RWPE1 (cell line): ENCODE data around the gene NFAT5.
"Not testable (repeated sequence)": the region's sequence is repeated elsewhere in the genome, so short reads cannot be mapped to it uniquely, and the experiment has no call there.

Experiments used
- CTCF ChIA-PET: fragments of 350-600 bp; sonication (Branson Sonifier 250); formaldehyde crosslinking; extraction: SDS; loops from one replicate; lab custom pipeline; 2021; lab: Yijun Ruan, JAX
- POLR2A ChIA-PET: fragments of 400-600 bp; formaldehyde crosslinking; extraction: SDS; loops from one replicate; lab custom pipeline; 2020; ENCODE audit warnings: antibody characterized with exemption; ENCODE audit not compliant: low non-redundant PET; lab: Yijun Ruan, JAX
- DNase-seq: peaks from one replicate; pipeline ENCODE4 v3.0.0; 2012; ENCODE audit warnings: low spot score
- H3K27ac ChIP-seq: fragments of 450-650 bp; 2 replicates; pipeline ENCODE4 v1.5.1; 2017
- CTCF ChIP-seq: fragments of 450-650 bp; conservative IDR thresholded peaks from 2 replicates; pipeline ENCODE4 v1.5.1; 2017; ENCODE audit warnings: low read depth, mild to moderate bottlenecking

NFAT5 gene

GRCh38 chr16:69563605-69564580, 1.9 kb upstream of the NFAT5 start:
- H3K27ac ChIP-seq, result peak overlapping the region; percentile 46
- peak; percentile 23 for DNase-seq
- CTCF ChIA-PET, result interaction anchor here (0.7 to 0.8 kb wide), 2 partner anchors 20 to 49 kb away, joined by 3 read pairs; no protein-coding TSS in a partner anchor
- POLR2A ChIA-PET, result no interaction called here
- no peak for TF ChIP-seq CTCF

- H3K27ac ChIP-seq, result peak overlapping the region; percentile 97
- no peak for TF ChIP-seq CTCF
- DNase-seq, result no peak
- POLR2A ChIA-PET, result no interaction called here
- CTCF ChIA-PET, result interaction anchor here (0.6 kb wide), 1 partner anchor 14 kb away, joined by 3 read pairs; no protein-coding TSS in a partner anchor
These were observed 708 bp upstream of the NFAT5 start for GRCh38 chr16:69564845-69565670.

GRCh38 chr16:69566240-69566980, 644 bp downstream of the NFAT5 start:
- POLR2A ChIA-PET, result interaction anchor here (1.4 kb wide), 1 partner anchor 37 kb away, joined by 7 read pairs; no protein-coding TSS in a partner anchor
- CTCF ChIA-PET, result interaction anchor here (1.5 kb wide), 1 partner anchor 170 kb away, joined by 5 read pairs; no protein-coding TSS in a partner anchor
- DNase-seq, result peak; percentile 59
- no peak for TF ChIP-seq CTCF
- H3K27ac ChIP-seq, result peak overlapping the region; percentile 97

GRCh38 chr16:69566981-69567680, 1.4 kb downstream of the NFAT5 start:
- ChIA-PET CTCF (interaction anchor here (0.7 to 1.5 kb wide), 2 partner anchors 86 to 171 kb away, joined by 5 to 8 read pairs; no protein-coding TSS in a partner anchor), POLR2A (interaction anchor here (1.4 kb wide), 1 partner anchor 37 kb away, joined by 7 read pairs; no protein-coding TSS in a partner anchor)
- DNase-seq, result peak; percentile 52
- peak overlapping the region; percentile 97 for H3K27ac ChIP-seq
- no peak for TF ChIP-seq CTCF

GRCh38 chr16:69568676-69569075, 2.9 kb downstream of the NFAT5 start:
- TF ChIP-seq CTCF, result no peak
- ChIA-PET CTCF (interaction anchor here (1.0 kb wide), 1 partner anchor 173 kb away, joined by 4 read pairs; no protein-coding TSS in a partner anchor), POLR2A (interaction anchor here (0.7 kb wide), 1 partner anchor 158 kb away, joined by 3 read pairs; the partner anchor contains the start of gene NQO1)
- H3K27ac ChIP-seq, result no peak overlapping the region
- DNase-seq, result no peak

- POLR2A ChIA-PET, DNase-seq, CTCF ChIA-PET: not testable (repeated sequence)
- 0 out of 2 replicates have a peak overlapping the region, but pooled peaks have one; percentile 25 for H3K27ac ChIP-seq
These were observed 13.0 kb downstream of the NFAT5 start for GRCh38 chr16:69578771-69579170.
